H9 (cell line): ENCODE measurements around the gene FUT9. TPM values are rescaled to one million over a fixed set of nuclear protein-coding genes. Genes with fewer than 3 reads are reported as not detected.

ENCODE experiments used
- DNase-seq: peaks from one replicate; pipeline ENCODE4 v3.0.0-alpha.2; 2017
- H2AFZ ChIP-seq: one replicate; pipeline ENCODE4 v1.6.1; 2013; ENCODE audit warnings: mild to moderate bottlenecking, low read length, control low read depth, moderate library complexity
- H2AK5ac ChIP-seq: 2 replicates; pipeline ENCODE4 v1.6.1; 2013; ENCODE audit warnings: low read length, control low read depth, mixed read lengths; ENCODE audit not compliant: insufficient read length
- H2BK120ac ChIP-seq: one replicate; pipeline ENCODE4 v1.6.1; 2013; ENCODE audit warnings: low read depth, mild to moderate bottlenecking, low read length, control low read depth, inconsistent platforms; ENCODE audit not compliant: poor library complexity, severe bottlenecking
- H2BK12ac ChIP-seq: 2 replicates; pipeline ENCODE4 v1.6.1; 2013; ENCODE audit warnings: low read length, control low read depth, mixed read lengths, low read depth; ENCODE audit not compliant: insufficient read length
- H2BK15ac ChIP-seq: 2 replicates; pipeline ENCODE4 v1.6.1; 2013; ENCODE audit warnings: low read depth, low read length, control low read depth
- H2BK20ac ChIP-seq: one replicate; pipeline ENCODE4 v1.6.1; 2013; ENCODE audit warnings: low read depth, mild to moderate bottlenecking, low read length, control low read depth, inconsistent platforms; ENCODE audit not compliant: poor library complexity, severe bottlenecking
- H2BK5ac ChIP-seq: 2 replicates; pipeline ENCODE4 v1.6.1; 2013; ENCODE audit warnings: low read length, control low read depth, mixed read lengths; ENCODE audit not compliant: insufficient read length
- H3K14ac ChIP-seq: 2 replicates; pipeline ENCODE4 v1.6.1; 2013; ENCODE audit warnings: low read length, control low read depth; ENCODE audit not compliant: insufficient read depth
- H3K18ac ChIP-seq: 2 replicates; pipeline ENCODE4 v1.6.1; 2013; ENCODE audit warnings: low read depth, mild to moderate bottlenecking, mixed read lengths, low read length, control low read depth; ENCODE audit not compliant: insufficient read length
- H3K23ac ChIP-seq: 2 replicates; pipeline ENCODE4 v1.6.1; 2013; ENCODE audit warnings: low read length, control low read depth, mixed read lengths, low read depth; ENCODE audit not compliant: insufficient read length
- H3K23me2 ChIP-seq: 2 replicates; pipeline ENCODE4 v1.6.1; 2013; ENCODE audit warnings: low read depth, mild to moderate bottlenecking, mixed read lengths, low read length, control low read depth; ENCODE audit not compliant: insufficient read length, poor library complexity, severe bottlenecking
- H3K27ac ChIP-seq: 2 replicates; pipeline ENCODE4 v1.5.1; 2013; ENCODE audit warnings: low read length, control low read depth, mixed read lengths, low read depth; ENCODE audit not compliant: insufficient read length
- H3K27me3 ChIP-seq: 2 replicates; pipeline ENCODE4 v1.6.1; 2013; ENCODE audit warnings: low read length, control low read depth, inconsistent platforms; ENCODE audit not compliant: insufficient read depth
- H3K4ac ChIP-seq: 2 replicates; pipeline ENCODE4 v1.6.1; 2013; ENCODE audit warnings: low read depth, mild to moderate bottlenecking, control low read depth, inconsistent platforms, low read length, moderate library complexity
- H3K4me1 ChIP-seq: 2 replicates; pipeline ENCODE4 v1.6.1; 2013; ENCODE audit warnings: low read length, control low read depth, inconsistent platforms; ENCODE audit not compliant: insufficient read depth
- H3K4me2 ChIP-seq: 2 replicates; pipeline ENCODE4 v1.6.1; 2013; ENCODE audit warnings: low read length, control low read depth, mixed read lengths; ENCODE audit not compliant: insufficient read length, insufficient read depth
- H3K56ac ChIP-seq: 2 replicates; pipeline ENCODE4 v1.6.1; 2013; ENCODE audit warnings: low read depth, mild to moderate bottlenecking, mixed read lengths, low read length, control low read depth; ENCODE audit not compliant: insufficient read length
- H3K79me1 ChIP-seq: 2 replicates; pipeline ENCODE4 v1.6.1; 2013; ENCODE audit warnings: low read depth, mild to moderate bottlenecking, moderate library complexity, low read length, control low read depth, inconsistent platforms; ENCODE audit not compliant: insufficient read depth, poor library complexity, severe bottlenecking
- H3K79me2 ChIP-seq: 2 replicates; pipeline ENCODE4 v1.6.1; 2013; ENCODE audit warnings: low read length, control low read depth, inconsistent platforms; ENCODE audit not compliant: insufficient read depth
- H3K9ac ChIP-seq: 2 replicates; pipeline ENCODE4 v1.6.1; 2013; ENCODE audit warnings: low read length, control low read depth, mixed read lengths; ENCODE audit not compliant: insufficient read length; ENCODE audit errors: extremely low read depth
- H3K9me3 ChIP-seq: one replicate; pipeline ENCODE4 v1.6.1; 2013; ENCODE audit warnings: low read depth, low read length, inconsistent platforms; ENCODE audit not compliant: control insufficient read depth
- H3T11ph ChIP-seq: one replicate; pipeline ENCODE4 v1.6.1; 2013; ENCODE audit warnings: mild to moderate bottlenecking, low read length, control low read depth, inconsistent platforms
- H4K20me1 ChIP-seq: one replicate; pipeline ENCODE4 v1.6.1; 2013; ENCODE audit not compliant: control insufficient read depth, insufficient read length, insufficient read depth
- H4K5ac ChIP-seq: 2 replicates; pipeline ENCODE4 v1.6.1; 2013; ENCODE audit warnings: low read depth, mild to moderate bottlenecking, mixed read lengths, low read length, control low read depth; ENCODE audit not compliant: insufficient read length
- H4K8ac ChIP-seq: replicated peaks from 2 replicates; pipeline ENCODE4 v1.6.1; 2013; ENCODE audit warnings: low read length, control low read depth, mixed read lengths, low read depth; ENCODE audit not compliant: insufficient read length
- H4K91ac ChIP-seq: 2 replicates; pipeline ENCODE4 v1.6.1; 2013; ENCODE audit warnings: low read depth, mild to moderate bottlenecking, moderate library complexity, mixed read lengths, low read length, control low read depth; ENCODE audit not compliant: insufficient read length
- H3K27ac Mint-ChIP-seq, 3 experiments: 2 replicates in 2 of 3; 3 replicates in 1 of 3; pipeline ENCODE4 v1.8.0; 2020 to 2021; ENCODE audit warnings: mixed read lengths in 3 of 3, mild to moderate bottlenecking in 1 of 3, moderate library complexity in 1 of 3
- H3K27me3 Mint-ChIP-seq: 2 replicates; pipeline ENCODE4 v1.8.0; 2021; ENCODE audit warnings: low read depth, mild to moderate bottlenecking, moderate library complexity, mixed read lengths
- H3K36me3 Mint-ChIP-seq, 3 experiments: 2 replicates in 2 of 3; 3 replicates in 1 of 3; pipeline ENCODE4 v1.8.0; 2020 to 2021; ENCODE audit warnings: low read depth in 3 of 3, mixed read lengths in 3 of 3; ENCODE audit not compliant: insufficient read depth in 1 of 3
- H3K4me1 Mint-ChIP-seq, 2 experiments: 2 replicates each; pipeline ENCODE4 v1.8.0; 2020; ENCODE audit warnings: mixed read lengths in 2 of 2
- H3K4me3 Mint-ChIP-seq, 2 experiments: 2 replicates in 1 of 2; 3 replicates in 1 of 2; pipeline ENCODE4 v1.8.0; 2020 to 2021; ENCODE audit warnings: mild to moderate bottlenecking in 2 of 2, mixed read lengths in 2 of 2, moderate library complexity in 1 of 2
- H3K9me3 Mint-ChIP-seq, 2 experiments: 2 replicates in 1 of 2; 3 replicates in 1 of 2; pipeline ENCODE4 v1.8.0; 2020; ENCODE audit warnings: mild to moderate bottlenecking in 2 of 2, mixed read lengths in 2 of 2, moderate library complexity in 1 of 2
- CTCF ChIP-seq: fragments of 200-600 bp; sonication (generic); conservative IDR thresholded peaks from 3 replicates; pipeline ENCODE4 v1.8.0; 2021; ENCODE audit warnings: antibody characterized with exemption, mild to moderate bottlenecking
- WGBS: extraction: QIAGEN DNeasy Blood & Tissue Kit; methylation state at CpG from one replicate; pipeline ENCODE4 v1.1.7; 2013; ENCODE audit warnings: missing lambda C conversion rate, low lambda C conversion rate, mixed read lengths; ENCODE audit not compliant: insufficient read length; ENCODE audit errors: extremely low coverage; 5-methylcytosine and 5-hydroxymethylcytosine counted together
- total RNA-seq: library from RNA; stranded (reverse); gene quantifications from 2 replicates; pipeline ENCODE4 v1.2.1, GENCODE V29; 2021

FUT9 gene
- total RNA-seq, 1 experiment from 2014 or later = 1.6 TPM

- Histone ChIP-seq H3K9me3 (no peaks in the 10 kb centered on the region), H2AFZ (no peak overlapping the region), H3K23me2 (no peaks in the 10 kb centered on the region), H2BK15ac (no peak overlapping the region), H4K20me1 (no peaks in the 10 kb centered on the region), H3K14ac (no peak overlapping the region), H4K91ac (no peak overlapping the region), H2BK120ac (no peak overlapping the region), H3K18ac (no peak overlapping the region), H3T11ph (no peak overlapping the region), H4K8ac (no peak overlapping the region), H4K5ac (no peak overlapping the region), H3K9ac (no peak overlapping the region), H3K27ac (no peak overlapping the region), H3K4ac (no peak overlapping the region), H3K23ac (no peak overlapping the region), H2BK12ac (no peak overlapping the region), H3K79me1 (no peaks in the 10 kb centered on the region), H3K27me3 (no peaks in the 10 kb centered on the region), H3K79me2 (no peaks in the 10 kb centered on the region), H2AK5ac (no peak overlapping the region), H3K4me2 (no peak overlapping the region), H3K56ac (no peak overlapping the region), H3K4me1 (no peaks in the 10 kb centered on the region), H2BK20ac (no peak overlapping the region), H2BK5ac (no peak overlapping the region)
- peaks cover 3 to 17% (median 4%) of the 10 kb centered on the region in 3 experiments; a peak in 4 of 7 replicates for H3K36me3 Mint-ChIP-seq
- DNase-seq = no peak
- no peaks in the 10 kb centered on the region for H3K27me3 Mint-ChIP-seq
- no peak overlapping the region for H3K27ac Mint-ChIP-seq
- H3K4me3 Mint-ChIP-seq = no peak overlapping the region
- WGBS = no CpG with 5 or more reads among the region's 3 CpGs
- TF ChIP-seq CTCF = no peak
- peaks cover 13 to 14% of the 10 kb centered on the region in 2 experiments for H3K4me1 Mint-ChIP-seq
- peaks cover 3 to 5% of the 10 kb centered on the region in 2 experiments; a peak in 3 of 5 replicates for H3K9me3 Mint-ChIP-seq
These were observed 136.4 kb downstream of the FUT9 start for GRCh38 chr6:96152114-96152708.
